Activated naive CD4-positive, alpha-beta T cell treated with Interleukin-2 at 50 U/mL for 16 hours (primary cell): ENCODE data around the gene AP3D1.

ENCODE experiments used
- DNase-seq: peaks from one replicate; pipeline ENCODE4 v3.0.0-alpha.2; 2020

Gene AP3D1

GRCh38 chr19:2081873-2082810 is 69.2 kb downstream of the AP3D1 start:
- DNase-seq = peak; percentile 49

DNA sequence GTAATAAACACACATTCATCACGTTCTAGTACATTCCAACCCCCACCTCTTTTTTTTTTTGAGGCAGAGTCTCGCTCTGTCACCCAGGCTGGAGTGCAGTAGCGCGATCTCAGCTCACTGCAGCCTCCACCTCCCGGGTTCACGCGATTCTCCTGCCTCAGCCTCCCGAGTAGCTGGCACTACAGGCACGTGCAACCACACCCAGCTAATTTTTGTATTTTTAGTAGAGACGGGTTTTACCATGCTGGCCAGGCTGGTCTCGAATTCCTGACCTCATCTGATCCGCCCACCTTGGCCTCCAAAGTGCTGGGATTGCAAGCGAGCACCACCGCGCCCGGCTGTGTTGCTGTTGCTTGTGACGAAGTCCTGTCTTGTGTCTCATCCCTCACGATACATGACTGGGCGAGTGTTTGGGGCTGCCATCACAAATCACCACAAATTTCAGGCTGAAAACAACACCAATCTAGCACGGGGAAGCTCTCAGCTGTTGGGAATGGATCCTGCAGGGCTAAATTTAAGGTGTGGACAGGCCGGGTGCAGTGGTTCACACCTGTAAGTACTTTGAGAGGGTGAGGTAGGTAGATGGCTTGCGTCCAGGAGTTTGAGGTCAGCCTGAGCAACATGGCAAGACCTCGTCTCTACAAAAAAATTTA is 70.9 kb downstream of the AP3D1 start:
- DNase-seq = no peak

GRCh38 chr19:2079865-2080301 is 71.5 kb downstream of the AP3D1 start:
- no peak for DNase-seq

- no peak for DNase-seq
These were observed 72.1 kb downstream of the AP3D1 start for GRCh38 chr19:2079076-2079864.

- DNase-seq = no peak
These were observed 73.3 kb downstream of the AP3D1 start for GRCh38 chr19:2077833-2078619.

- no peak for DNase-seq
These were observed 74.0 kb downstream of the AP3D1 start for GRCh38 chr19:2077398-2077797.

DNA sequence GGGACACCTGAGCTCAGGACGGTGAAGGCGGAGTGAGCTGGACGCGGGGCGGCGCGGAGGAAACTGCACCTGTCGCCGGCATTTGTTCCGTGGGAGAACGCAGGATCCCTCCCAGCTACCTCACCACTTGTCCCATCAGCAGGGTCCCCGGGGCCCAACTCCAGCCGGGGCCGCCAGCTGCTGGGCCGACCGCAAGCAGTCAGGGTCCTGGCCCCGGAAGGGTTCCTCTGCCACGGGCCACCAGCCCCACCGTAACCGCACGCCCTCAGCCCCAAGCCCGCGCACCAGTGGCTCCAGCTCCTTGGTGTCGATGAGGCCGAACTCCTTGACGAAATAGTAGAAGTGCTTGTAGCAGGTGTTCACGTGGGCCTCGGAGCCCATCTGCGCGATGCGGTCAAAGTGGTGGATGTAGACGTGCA is 74.8 kb downstream of the AP3D1 start:
- no peak for DNase-seq

- DNase-seq = no peak
These were observed 78.4 kb downstream of the AP3D1 start for GRCh38 chr19:2072757-2073551.

DNA sequence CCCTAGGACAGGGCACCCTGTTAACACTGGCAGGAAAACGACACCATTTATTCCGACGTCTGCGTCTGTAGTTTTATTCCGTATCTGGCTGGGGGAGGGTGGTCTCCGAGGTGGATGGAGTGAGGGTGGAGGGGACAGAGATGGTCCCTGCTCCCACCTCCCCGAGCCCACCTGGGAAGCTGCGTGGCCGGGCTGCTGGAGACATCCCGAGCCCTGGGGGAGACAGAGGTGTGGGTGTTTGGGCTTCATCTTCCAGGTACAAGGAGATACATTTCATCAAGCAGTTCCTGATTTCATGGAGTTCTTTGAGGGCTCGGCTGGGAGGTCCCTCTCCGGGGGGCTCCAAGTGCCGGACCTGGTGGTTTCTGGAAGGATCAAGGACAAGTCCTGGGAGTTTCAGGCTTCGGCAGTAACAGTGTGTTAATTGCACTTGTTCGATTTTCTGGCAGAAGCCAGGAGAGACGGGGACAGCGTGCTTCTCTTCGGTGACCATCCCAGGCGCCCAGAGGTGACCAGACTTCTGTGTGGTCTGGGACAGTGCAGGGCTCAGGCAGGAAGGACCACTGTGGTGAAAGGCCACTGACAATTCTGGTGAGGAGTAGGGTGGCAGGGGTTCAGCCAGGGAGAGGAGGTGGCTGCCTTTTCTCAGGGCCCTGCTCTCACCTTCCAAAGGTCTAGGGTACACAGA is 80.2 kb downstream of the AP3D1 start:
- no peak for DNase-seq

DNA sequence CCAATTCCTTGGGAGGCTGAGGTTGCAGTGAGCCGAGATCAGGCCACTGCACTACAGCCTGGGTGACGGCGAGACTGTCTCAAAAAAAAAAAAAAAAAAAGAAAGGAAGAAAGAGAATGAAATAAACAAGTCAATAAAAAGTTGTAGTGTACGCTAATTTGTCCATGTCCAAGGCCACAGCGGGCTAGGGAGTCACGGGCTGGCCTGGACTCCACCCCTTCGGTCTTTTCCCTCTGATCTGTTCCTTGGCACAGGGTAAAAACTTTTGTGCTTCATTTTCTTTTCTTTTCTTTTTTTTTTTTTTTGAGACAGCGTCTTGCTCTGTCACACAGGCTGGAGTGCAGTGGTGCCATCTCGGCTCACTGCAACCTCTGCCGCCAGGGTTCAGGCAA is 80.9 kb downstream of the AP3D1 start:
- no peak for DNase-seq

GRCh38 chr19:2064788-2065524 is 86.4 kb downstream of the AP3D1 start:
- no peak for DNase-seq

- DNase-seq = no peak
These were observed 87.0 kb downstream of the AP3D1 start for GRCh38 chr19:2064395-2064787.

DNA sequence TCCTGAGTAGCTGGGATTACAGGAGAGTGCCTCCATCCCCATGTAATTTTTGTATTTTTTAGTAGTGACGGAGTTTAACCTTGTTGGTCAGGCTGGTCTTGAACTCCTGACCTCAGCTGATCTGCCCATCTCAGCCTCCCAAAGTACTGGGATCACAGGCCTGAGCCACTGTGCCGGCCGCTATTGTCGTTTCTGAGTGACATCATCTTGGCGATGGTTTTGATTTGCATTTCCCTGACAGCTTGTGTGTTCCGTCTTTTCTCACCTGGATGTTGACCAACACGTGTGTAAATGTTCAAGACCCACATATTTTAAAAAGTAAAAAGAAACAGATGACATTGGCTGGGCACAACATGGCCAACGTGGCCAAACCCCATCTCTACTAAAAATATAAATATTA is 87.5 kb downstream of the AP3D1 start:
- no peak for DNase-seq

DNA sequence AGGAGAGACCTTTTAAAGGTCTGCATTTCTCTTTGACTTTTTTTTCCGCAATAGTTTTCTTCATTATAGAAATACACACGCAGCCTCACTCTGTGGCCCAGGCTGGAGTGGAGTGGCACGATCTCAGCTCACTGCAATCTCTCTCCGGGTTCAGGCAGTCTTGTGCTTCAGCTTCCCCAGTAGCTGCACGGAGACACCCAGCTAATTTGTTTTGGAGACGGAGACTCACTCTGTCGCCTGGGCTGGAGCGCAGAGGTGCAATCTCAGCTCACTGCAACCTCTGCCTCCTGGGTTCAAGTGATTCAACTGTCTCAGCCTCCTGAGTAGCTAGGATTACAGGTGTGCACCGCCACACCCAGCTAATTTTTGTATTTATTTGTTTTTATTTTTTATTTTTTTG is 88.6 kb downstream of the AP3D1 start:
- no peak for DNase-seq

DNA sequence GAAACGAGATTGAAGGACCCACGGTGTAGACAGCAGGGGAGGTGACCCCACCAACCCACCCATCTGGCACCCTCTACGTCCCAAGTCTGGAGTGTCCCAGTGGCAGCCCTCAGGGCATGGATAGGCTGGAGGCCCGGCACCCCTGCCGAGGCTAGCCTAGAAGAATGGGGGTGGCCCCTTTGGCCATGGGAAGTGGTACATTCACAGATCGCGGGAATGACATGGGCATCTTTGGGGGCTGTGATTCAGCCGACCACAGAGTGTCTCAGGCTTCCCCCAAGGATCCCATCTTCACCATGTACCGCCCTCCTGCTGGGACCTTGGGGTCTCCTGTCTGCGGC is 89.0 kb downstream of the AP3D1 start:
- no peak for DNase-seq

DNA sequence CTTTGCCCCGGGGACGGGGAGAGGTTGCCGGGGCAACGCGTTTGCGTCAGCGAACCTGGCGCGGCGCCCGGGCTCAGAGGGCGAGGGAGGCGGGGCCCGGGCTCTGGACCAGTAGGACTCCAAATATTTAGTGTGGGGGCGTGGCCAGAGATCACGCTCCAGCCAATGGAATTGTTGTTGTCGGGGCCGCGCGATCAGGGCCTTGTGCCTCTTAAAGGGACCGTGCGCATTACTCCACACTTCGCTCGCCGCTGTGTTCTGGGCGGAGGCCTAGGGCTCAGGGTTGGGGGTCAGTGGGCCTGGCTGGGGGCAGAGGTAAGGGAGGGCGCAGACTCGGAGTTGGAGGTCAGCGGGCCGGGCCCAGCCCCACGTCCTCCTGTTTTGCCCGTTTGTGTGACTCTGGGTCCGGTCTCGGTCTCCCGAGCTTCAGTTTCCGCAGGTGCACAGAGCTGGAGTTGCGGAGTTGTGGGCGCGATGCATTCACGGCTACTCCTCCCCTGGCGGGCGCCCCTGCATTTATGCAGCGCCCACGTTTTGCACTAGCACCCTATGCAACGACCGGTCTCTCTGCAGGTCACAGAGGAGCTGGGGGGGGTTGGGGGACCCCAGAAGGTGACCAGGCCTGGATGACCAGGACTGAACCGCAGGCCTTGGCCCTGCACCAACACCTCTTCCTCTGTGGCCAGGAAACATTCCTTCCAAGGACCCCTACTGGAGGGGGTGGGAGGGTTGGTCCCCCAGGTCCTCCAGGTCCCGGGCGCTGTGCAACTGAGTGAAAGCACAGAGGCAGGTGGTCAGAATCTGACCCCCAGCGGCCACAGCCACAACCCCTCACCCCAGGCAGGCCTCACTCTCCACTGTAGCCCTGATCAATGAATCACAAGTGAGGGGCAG is 89.6 kb downstream of the AP3D1 start:
- peak; percentile 99 for DNase-seq

GRCh38 chr19:2060884-2061494 is 90.4 kb downstream of the AP3D1 start:
- peak; percentile 51 for DNase-seq

- no peak for DNase-seq
These were observed 91.8 kb downstream of the AP3D1 start for GRCh38 chr19:2059422-2060201.
